Measurements from ENCODE around the gene JAM3. TPM values are rescaled to one million over a fixed set of nuclear protein-coding genes. Genes with fewer than 3 reads are reported as not detected.

Gene JAM3
- polyA plus RNA-seq, 1 donor from 2014 or later: 46.1 TPM

- Histone ChIP-seq H4K20me1 (ENCODE audit: insufficient read depth) (no peaks in the 10 kb centered on the region), H3K4me2 (ENCODE audit: low read length) (no peak overlapping the region), H3K9me2 (ENCODE audit: insufficient read depth, low read length) (no peaks in the 10 kb centered on the region), H3K79me2 (replicated peaks; ENCODE audit: insufficient read depth, low read length) (no peaks in the 10 kb centered on the region), H3F3A (ENCODE audit: insufficient read depth, low read length, poor library complexity, severe bottlenecking) (no peaks in the 10 kb centered on the region), H3K27ac (ENCODE audit: low read length) (no peak overlapping the region), H3K4me3 (ENCODE audit: low read length) (no peak overlapping the region), H3K9me3 (ENCODE audit: low read length) (no peaks in the 10 kb centered on the region), H2AFZ (ENCODE audit: low read depth, low read length) (no peak overlapping the region), H3K36me3 (ENCODE audit: insufficient read depth, low read length) (no peaks in the 10 kb centered on the region), H3K27me3 (ENCODE audit: insufficient read depth, low read depth, low read length) (no peaks in the 10 kb centered on the region), H3K9ac (ENCODE audit: low read length) (no peak overlapping the region)
- no peak for TF ChIP-seq REST (IDR thresholded peaks at IDR 0.05; ENCODE audit: borderline replicate concordance)
- TF ChIP-seq RAD21 (conservative IDR thresholded peaks at IDR 0.05): no peak
Measured at GRCh38 chr11:134196756-134197155, 127.9 kb downstream of the JAM3 start.

GRCh38 chr11:134199531-134199930 lies 130.7 kb downstream of the JAM3 start:
- H3K27ac ChIP-seq (ENCODE audit: low read length): no peak overlapping the region
- H3K36me3 ChIP-seq (ENCODE audit: insufficient read depth, low read length): no peaks in the 10 kb centered on the region
- no peaks in the 10 kb centered on the region for H3F3A ChIP-seq (ENCODE audit: insufficient read depth, low read length, poor library complexity, severe bottlenecking)

GRCh38 chr11:134200688-134201087 lies 131.8 kb downstream of the JAM3 start:
- Histone ChIP-seq H3K9me3 (ENCODE audit: low read length) (no peaks in the 10 kb centered on the region), H3K9me2 (ENCODE audit: insufficient read depth, low read length) (no peaks in the 10 kb centered on the region), H2AFZ (ENCODE audit: low read depth, low read length) (no peak overlapping the region), H3K4me2 (ENCODE audit: low read length) (no peak overlapping the region), H3K79me2 (replicated peaks; ENCODE audit: insufficient read depth, low read length) (no peaks in the 10 kb centered on the region), H3K36me3 (ENCODE audit: insufficient read depth, low read length) (no peaks in the 10 kb centered on the region), H3K9ac (ENCODE audit: low read length) (no peak overlapping the region), H3K4me3 (ENCODE audit: low read length) (no peak overlapping the region), H3K27me3 (ENCODE audit: insufficient read depth, low read depth, low read length) (no peaks in the 10 kb centered on the region), H4K20me1 (ENCODE audit: insufficient read depth) (no peaks in the 10 kb centered on the region), H3K27ac (ENCODE audit: low read length) (no peak overlapping the region), H3F3A (ENCODE audit: insufficient read depth, low read length, poor library complexity, severe bottlenecking) (no peaks in the 10 kb centered on the region)
- no peak for TF ChIP-seq CTCF (IDR thresholded peaks at IDR 0.05; ENCODE audit: poor library complexity, severe bottlenecking)
- TF ChIP-seq SMC3 (conservative IDR thresholded peaks at IDR 0.05; ENCODE audit: poor library complexity): no peak
- no peak for TF ChIP-seq EP300 (conservative IDR thresholded peaks at IDR 0.05; ENCODE audit: poor library complexity, severe bottlenecking)
- no peak for TF ChIP-seq MXI1 (conservative IDR thresholded peaks at IDR 0.05; ENCODE audit: poor library complexity, severe bottlenecking)
- no peak for TF ChIP-seq RAD21 (conservative IDR thresholded peaks at IDR 0.05)
- TF ChIP-seq TAF1 (IDR thresholded peaks at IDR 0.05; ENCODE audit: low read depth): no peak
- no peak for TF ChIP-seq REST (IDR thresholded peaks at IDR 0.05; ENCODE audit: borderline replicate concordance)
- TF ChIP-seq EZH2 (IDR thresholded peaks at IDR 0.05; ENCODE audit: borderline replicate concordance, insufficient read depth, low read length, poor library complexity, severe bottlenecking): no peak
- no peak for TF ChIP-seq POLR2AphosphoS5 (IDR thresholded peaks at IDR 0.05)

More at GRCh38 chr11:134199531-134199930, 130.7 kb downstream of the JAM3 start:
- Histone ChIP-seq H3K4me3 (ENCODE audit: low read length) (no peak overlapping the region), H4K20me1 (ENCODE audit: insufficient read depth) (no peaks in the 10 kb centered on the region), H2AFZ (ENCODE audit: low read depth, low read length) (no peak overlapping the region), H3K79me2 (replicated peaks; ENCODE audit: insufficient read depth, low read length) (no peaks in the 10 kb centered on the region), H3K9me3 (ENCODE audit: low read length) (no peaks in the 10 kb centered on the region), H3K27me3 (ENCODE audit: insufficient read depth, low read depth, low read length) (no peaks in the 10 kb centered on the region), H3K9ac (ENCODE audit: low read length) (no peak overlapping the region), H3K9me2 (ENCODE audit: insufficient read depth, low read length) (no peaks in the 10 kb centered on the region), H3K4me2 (ENCODE audit: low read length) (no peak overlapping the region)
- TF ChIP-seq EZH2 (IDR thresholded peaks at IDR 0.05; ENCODE audit: borderline replicate concordance, insufficient read depth, low read length, poor library complexity, severe bottlenecking) (no peak), SMC3 (conservative IDR thresholded peaks at IDR 0.05; ENCODE audit: poor library complexity) (no peak), MXI1 (conservative IDR thresholded peaks at IDR 0.05; ENCODE audit: poor library complexity, severe bottlenecking) (no peak)
